DND-41 (cell line): ENCODE data around the gene GPX5.

Experiments
- EZH2 ChIP-seq: IDR thresholded peaks from 3 replicates; pipeline ENCODE4 v1.6.1; 2012; ENCODE audit warnings: borderline replicate concordance, low read depth, mild to moderate bottlenecking, moderate library complexity, low read length, inconsistent platforms; ENCODE audit not compliant: severe bottlenecking
- TF ChIP-seq, protein P1 (sequence below): IDR thresholded peaks from 2 replicates; pipeline ENCODE4 v1.5.1; 2012; ENCODE audit warnings: borderline replicate concordance, low read length, moderate library complexity, mild to moderate bottlenecking; ENCODE audit not compliant: poor library complexity, severe bottlenecking; ENCODE audit errors: extremely low read depth

DNA sequence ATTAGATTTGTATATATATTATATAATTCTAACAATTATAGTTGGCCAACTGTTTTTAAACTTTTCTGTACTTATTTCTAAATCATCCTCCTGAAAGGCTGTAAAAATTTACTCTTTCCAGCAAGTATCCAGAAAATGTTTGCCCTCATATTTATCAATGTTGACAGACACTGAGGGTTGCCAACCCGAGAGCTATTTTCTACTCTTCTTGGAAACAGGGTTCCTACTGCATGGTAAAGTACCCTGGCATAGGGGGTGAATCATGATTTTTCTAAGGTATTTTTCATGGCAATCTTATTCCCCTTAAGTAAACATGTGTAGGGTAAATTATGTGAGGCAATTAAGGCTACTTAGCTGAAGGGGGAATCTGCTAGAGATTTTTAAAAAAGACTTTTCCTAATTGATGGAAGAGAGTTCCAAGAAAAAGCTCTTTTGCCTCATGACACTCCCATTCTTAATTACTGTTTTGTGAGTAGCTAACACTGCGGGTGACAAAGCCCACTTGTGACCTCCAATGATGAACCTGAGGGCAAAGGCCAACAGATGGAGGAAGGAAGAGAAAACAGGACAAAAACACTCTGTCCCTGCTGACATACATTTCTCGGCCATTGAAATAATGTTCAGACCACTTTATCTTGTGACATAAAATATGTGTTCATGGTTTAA, 37.9 kb downstream of the GPX5 start:
- TF ChIP-seq, protein P1, sequence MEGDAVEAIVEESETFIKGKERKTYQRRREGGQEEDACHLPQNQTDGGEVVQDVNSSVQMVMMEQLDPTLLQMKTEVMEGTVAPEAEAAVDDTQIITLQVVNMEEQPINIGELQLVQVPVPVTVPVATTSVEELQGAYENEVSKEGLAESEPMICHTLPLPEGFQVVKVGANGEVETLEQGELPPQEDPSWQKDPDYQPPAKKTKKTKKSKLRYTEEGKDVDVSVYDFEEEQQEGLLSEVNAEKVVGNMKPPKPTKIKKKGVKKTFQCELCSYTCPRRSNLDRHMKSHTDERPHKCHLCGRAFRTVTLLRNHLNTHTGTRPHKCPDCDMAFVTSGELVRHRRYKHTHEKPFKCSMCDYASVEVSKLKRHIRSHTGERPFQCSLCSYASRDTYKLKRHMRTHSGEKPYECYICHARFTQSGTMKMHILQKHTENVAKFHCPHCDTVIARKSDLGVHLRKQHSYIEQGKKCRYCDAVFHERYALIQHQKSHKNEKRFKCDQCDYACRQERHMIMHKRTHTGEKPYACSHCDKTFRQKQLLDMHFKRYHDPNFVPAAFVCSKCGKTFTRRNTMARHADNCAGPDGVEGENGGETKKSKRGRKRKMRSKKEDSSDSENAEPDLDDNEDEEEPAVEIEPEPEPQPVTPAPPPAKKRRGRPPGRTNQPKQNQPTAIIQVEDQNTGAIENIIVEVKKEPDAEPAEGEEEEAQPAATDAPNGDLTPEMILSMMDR = no peak
- TF ChIP-seq EZH2 = no peak
